SK-N-MC (cell line): ENCODE data around the gene PDE11A.

Source experiments
- FOXP2 ChIP-seq: optimal IDR thresholded peaks from 2 replicates; pipeline ENCODE3; 2011; ENCODE audit warnings: mild to moderate bottlenecking, moderate library complexity; ENCODE audit not compliant: insufficient read depth; ENCODE audit errors: extremely low read length, control extremely low read depth
- POLR2AphosphoS5 ChIP-seq: IDR thresholded peaks from 2 replicates; pipeline ENCODE4 v1.6.1; 2012; ENCODE audit warnings: mild to moderate bottlenecking, low read depth, low read length, borderline replicate concordance

DNA sequence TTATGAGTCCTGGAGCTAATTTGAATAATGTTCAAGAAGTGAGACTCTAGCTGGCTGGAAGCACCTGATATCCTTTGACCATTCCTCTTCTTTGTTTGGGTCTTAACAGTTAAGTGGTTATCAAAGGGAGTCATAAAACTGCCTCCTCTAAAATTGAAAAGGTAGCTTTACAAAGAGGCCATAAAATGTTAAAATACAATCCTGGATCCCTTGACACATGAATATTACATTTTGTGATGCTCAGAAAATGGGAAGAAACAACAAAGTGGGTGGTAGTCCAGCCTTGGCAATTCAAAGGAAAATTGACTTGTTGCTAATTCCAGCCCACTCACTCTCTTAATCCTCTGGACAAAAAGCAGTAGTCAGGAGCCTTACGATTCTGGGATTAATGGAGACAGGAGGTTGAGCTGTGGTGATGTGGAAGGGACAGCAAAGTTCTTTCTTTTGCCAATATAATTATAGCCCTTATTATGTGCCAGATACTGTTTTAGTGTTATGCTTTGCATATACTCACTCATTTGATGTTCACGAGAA lies 339.2 kb downstream of the PDE11A start:
- TF ChIP-seq POLR2AphosphoS5 = no peak
- no peak for TF ChIP-seq FOXP2
